Sigmoid colon (tissue), 7 donors: Measurements from ENCODE around the gene SFRP4. TPM values are rescaled to one million over a fixed set of nuclear protein-coding genes. Genes with fewer than 3 reads are reported as not detected.

Experiments
- DNase-seq: peaks from one replicate; pipeline ENCODE4 v3.0.0-alpha.2; 2019
- H3K27ac ChIP-seq, 4 donors: fragments of 200-600 bp; sonication (generic); one replicate each; pipeline ENCODE4 v1.5.1; 2016 to 2019; ENCODE audit warnings: mild to moderate bottlenecking in 1 of 4
- H3K27me3 ChIP-seq, 3 donors: fragments of 200-600 bp; sonication (generic); one replicate each; pipeline ENCODE4 v1.5.1; 2019; ENCODE audit warnings: mild to moderate bottlenecking in 1 of 3
- H3K36me3 ChIP-seq, 4 donors: fragments of 200-600 bp; sonication (generic); one replicate each; pipeline ENCODE4 v1.5.1; 2016 to 2019
- H3K4me1 ChIP-seq, 4 donors: fragments of 200-600 bp; sonication (generic); one replicate each; pipeline ENCODE4 v1.5.1; 2017 to 2019
- H3K4me3 ChIP-seq, 4 donors: fragments of 200-600 bp; sonication (generic); one replicate each; pipeline ENCODE4 v1.5.1; 2017 to 2019; ENCODE audit warnings: mild to moderate bottlenecking in 2 of 4, moderate library complexity in 1 of 4
- H3K9me3 ChIP-seq, 4 donors: fragments of 200-600 bp in 3 of 4; sonication (generic) in 3 of 4; one replicate each; pipeline versions ENCODE4 v1.5.1 to v1.6.1; 2013 to 2019
- CTCF ChIP-seq, 4 experiments: fragments of 450-650 bp in 3 of 4; fragments of 200-600 bp in 1 of 4; IDR thresholded peaks; one replicate each; pipeline ENCODE4 v1.5.1; 2016 to 2019; ENCODE audit warnings: antibody characterized with exemption in 4 of 4, mild to moderate bottlenecking in 3 of 4, moderate library complexity in 2 of 4
- EP300 ChIP-seq, 4 donors: sonication (generic); formaldehyde crosslinking; IDR thresholded peaks; one replicate each; pipeline ENCODE4 v1.6.1; 2017; ENCODE audit warnings: antibody characterized with exemption in 4 of 4
- POLR2A ChIP-seq, 2 donors: fragments of 450-650 bp; IDR thresholded peaks; one replicate each; pipeline ENCODE4 v1.6.1; 2016; ENCODE audit warnings: antibody characterized with exemption in 2 of 2, mild to moderate bottlenecking in 2 of 2, moderate library complexity in 2 of 2
- POLR2AphosphoS5 ChIP-seq, 4 donors: sonication (generic); formaldehyde crosslinking; IDR thresholded peaks; one replicate each; pipeline ENCODE4 v1.6.1; 2017; ENCODE audit warnings: antibody characterized with exemption in 4 of 4
- WGBS, 2 donors: extraction: QIAGEN DNeasy Blood & Tissue Kit; methylation state at CpG; one replicate each; pipeline ENCODE4 v1.1.7; 2013; 5-methylcytosine and 5-hydroxymethylcytosine counted together
- intact Hi-C: fragments of 100-400 bp; cut with DNase I; formaldehyde crosslinking; loops from one replicate; pipeline ENCODE4 v1.15.1; 2023
- polyA plus RNA-seq, 3 donors: library from polyadenylated mRNA; stranded (reverse); fragments of 200-250 nt; gene quantifications; one replicate each; pipeline ENCODE4 v1.2.3, GENCODE V29; 2013
- total RNA-seq, 4 donors: library from RNA; depleted of rRNA; stranded (reverse); fragments of >200 nt; gene quantifications; one replicate each; pipeline ENCODE4 v1.1.0, GENCODE V29; 2016
- donor health status: healthy with polysubstance abuse.
- donor health status: Bipolar disorder and iron deficiency.
- donor health status: healthy.

The SFRP4 gene
- total and polyA plus RNA-seq, 7 donors: 0.23 to 10.2 (median 1.2) TPM

GRCh38 chr7:37915438-37915837 is 1.2 kb downstream of the SFRP4 start:
- TF ChIP-seq CTCF (IDR thresholded peaks at IDR 0.05) (no peak), POLR2A (IDR thresholded peaks at IDR 0.05) (no peak), EP300 (IDR thresholded peaks at IDR 0.05) (no peak), POLR2AphosphoS5 (IDR thresholded peaks at IDR 0.05) (no peak)
- H3K36me3 ChIP-seq: no peaks in the 10 kb centered on the region
- peaks cover 0 to 24% (median 11%) of the 10 kb centered on the region in 4 donors for H3K4me1 ChIP-seq
- peak overlapping the region in 2 of 4 donors; percentile 56 to 57 for H3K4me3 ChIP-seq
- H3K9me3 ChIP-seq: no peaks in the 10 kb centered on the region
- peak overlapping the region in 3 of 4 donors; percentile 67 to 73 (median 71) for H3K27ac ChIP-seq
- H3K27me3 ChIP-seq: peaks cover 0 to 18% (median 0%) of the 10 kb centered on the region in 3 donors
- no peak for DNase-seq
- WGBS, 2 donors: 5 to 11% methylated on average over 5 of the region's 5 CpGs
- intact Hi-C loops: no loop called here

GRCh38 chr7:37912756-37913155 is 3.9 kb downstream of the SFRP4 start:
- WGBS, 2 donors: 57 to 70% methylated on average over 2 of the region's 2 CpGs

GRCh38 chr7:37908221-37908788 is 8.3 kb downstream of the SFRP4 start:
- Histone ChIP-seq H3K27me3 (no peaks in the 10 kb centered on the region), H3K27ac (no peak overlapping the region), H3K4me3 (no peak overlapping the region), H3K4me1 (peaks cover 0 to 1% (median 0%) of the 10 kb centered on the region in 4 donors), H3K36me3 (no peaks in the 10 kb centered on the region), H3K9me3 (no peaks in the 10 kb centered on the region)
- 90 to 91% methylated on average over 1 of the region's 1 CpG for WGBS, 2 donors
- intact Hi-C loops: no loop called here
- TF ChIP-seq EP300 (IDR thresholded peaks at IDR 0.05): no peak
- no peak for TF ChIP-seq POLR2AphosphoS5 (IDR thresholded peaks at IDR 0.05)
- TF ChIP-seq CTCF (IDR thresholded peaks at IDR 0.05): no peak
- TF ChIP-seq POLR2A (IDR thresholded peaks at IDR 0.05): no peak
- DNase-seq: no peak

More at GRCh38 chr7:37912756-37913155, 3.9 kb downstream of the SFRP4 start:
- intact Hi-C loops: no loop called here
- no peaks in the 10 kb centered on the region for H3K9me3 ChIP-seq
- no peak overlapping the region for H3K27ac ChIP-seq
- H3K4me1 ChIP-seq: peaks cover 0 to 22% (median 9%) of the 10 kb centered on the region in 4 donors
- peaks cover 0 to 13% (median 0%) of the 10 kb centered on the region in 3 donors for H3K27me3 ChIP-seq
- no peak for TF ChIP-seq CTCF (IDR thresholded peaks at IDR 0.05)
- no peak for TF ChIP-seq POLR2A (IDR thresholded peaks at IDR 0.05)
- no peak for TF ChIP-seq EP300 (IDR thresholded peaks at IDR 0.05)
- no peak for TF ChIP-seq POLR2AphosphoS5 (IDR thresholded peaks at IDR 0.05)
- H3K4me3 ChIP-seq: no peak overlapping the region
- H3K36me3 ChIP-seq: no peaks in the 10 kb centered on the region
- DNase-seq: no peak

GRCh38 chr7:37901890-37902524 is 14.6 kb downstream of the SFRP4 start:
- no peak for TF ChIP-seq POLR2A (IDR thresholded peaks at IDR 0.05)
- peak in 1 of 4 donors; percentile 33 for TF ChIP-seq POLR2AphosphoS5 (IDR thresholded peaks at IDR 0.05)
- no peak for TF ChIP-seq CTCF (IDR thresholded peaks at IDR 0.05)
- H3K4me3 ChIP-seq: no peak overlapping the region
- H3K9me3 ChIP-seq: no peaks in the 10 kb centered on the region
- H3K36me3 ChIP-seq: no peaks in the 10 kb centered on the region
- 94 to 97% methylated on average over 2 of the region's 2 CpGs for WGBS, 2 donors
- no peaks in the 10 kb centered on the region for H3K27me3 ChIP-seq
- intact Hi-C loops: loop anchor here (5.0 kb wide), 2 partner anchors 205 to 320 kb away; no protein-coding TSS in a partner anchor
- peaks cover 0 to 22% (median 18%) of the 10 kb centered on the region in 4 donors for H3K4me1 ChIP-seq
- DNase-seq: no peak
- peak overlapping the region in 1 of 4 donors; percentile 13 for H3K27ac ChIP-seq
